Omental fat pad (tissue), 4 donors: Measurements from ENCODE around the gene DHX32. TPM values are rescaled to one million over a fixed set of nuclear protein-coding genes. Genes with fewer than 3 reads are reported as not detected.
"Not testable (repeated sequence)": the region's sequence is repeated elsewhere in the genome, so short reads cannot be mapped to it uniquely, and the experiment has no call there.

ENCODE experiments used
- ATAC-seq: fragments of 150-250 bp; one replicate; pipeline ENCODE4 v1.9.1; 2016; ENCODE audit warnings: mild to moderate bottlenecking, moderate library complexity; ENCODE audit not compliant: low FRiP score
- DNase-seq: peaks from one replicate; pipeline ENCODE4 v3.0.0-alpha.2; 2019; ENCODE audit warnings: low spot score
- CTCF ChIP-seq, 3 donors: fragments of 450-650 bp; IDR thresholded peaks; one replicate each; pipeline ENCODE4 v1.5.1; 2016 to 2017; ENCODE audit warnings: antibody characterized with exemption in 3 of 3, mild to moderate bottlenecking in 3 of 3, moderate library complexity in 2 of 3
- total RNA-seq, 4 donors: library from RNA; depleted of rRNA; stranded (reverse); fragments of >200 nt; gene quantifications; one replicate each; pipeline ENCODE4 v1.1.0, GENCODE V29; 2016

Gene DHX32
- total RNA-seq, 4 donors from 2014 or later, result 16.7 to 27.4 (median 21.4) TPM

GRCh38 chr10:125892402-125892801 lies 11.3 kb upstream of the DHX32 start:
- not testable (repeated sequence) for DNase-seq, ATAC-seq

DNA sequence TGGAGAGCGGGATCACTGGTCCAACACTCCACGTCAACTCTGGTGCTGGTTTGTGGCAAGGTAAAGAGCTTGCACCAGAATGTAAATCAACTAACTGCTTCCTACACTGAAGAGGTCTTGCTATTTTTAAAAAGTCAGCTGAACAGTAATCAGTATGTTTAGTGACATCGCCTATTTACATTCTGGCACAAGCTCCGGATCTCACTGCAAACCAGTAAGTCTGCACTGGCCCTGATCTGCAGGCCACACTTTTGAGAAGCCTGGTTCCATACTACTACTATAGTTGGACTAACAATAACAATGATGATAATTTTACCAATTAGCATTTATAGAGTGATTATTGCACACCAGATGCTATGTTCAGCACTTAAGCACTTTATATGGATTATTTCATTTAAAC lies 8.3 kb upstream of the DHX32 start:
- DNase-seq, ATAC-seq: not testable (repeated sequence)

- TF ChIP-seq CTCF (IDR thresholded peaks at IDR 0.05), result no peak
- ATAC-seq (no peak), DNase-seq (no peak)
Measured at GRCh38 chr10:125886914-125887512, 5.9 kb upstream of the DHX32 start.

DNA sequence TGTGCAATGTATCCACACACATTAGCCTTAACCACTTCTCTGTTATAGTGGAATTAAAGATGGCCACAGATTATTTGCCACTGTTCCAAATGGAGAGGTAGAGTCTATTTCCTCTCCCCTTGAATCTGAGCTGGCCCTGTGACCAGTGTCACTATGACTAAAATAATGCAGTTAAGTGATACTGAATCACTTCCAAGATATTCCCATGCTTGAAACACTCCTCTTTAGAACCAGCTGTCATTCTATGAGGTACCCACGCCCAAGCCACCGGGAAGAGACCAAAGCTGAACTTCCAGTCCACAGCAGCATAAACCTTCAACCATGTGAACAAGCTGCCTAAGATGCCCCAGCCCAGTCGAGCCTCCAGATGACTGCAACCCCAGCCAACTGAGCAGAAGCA lies 2.1 kb upstream of the DHX32 start:
- DNase-seq (no peak), ATAC-seq (no peak)
- no peak for TF ChIP-seq CTCF (IDR thresholded peaks at IDR 0.05)

GRCh38 chr10:125882596-125882995 lies 1.5 kb upstream of the DHX32 start:
- DNase-seq (no peak), ATAC-seq (no peak)
- no peak for TF ChIP-seq CTCF (IDR thresholded peaks at IDR 0.05)

DNA sequence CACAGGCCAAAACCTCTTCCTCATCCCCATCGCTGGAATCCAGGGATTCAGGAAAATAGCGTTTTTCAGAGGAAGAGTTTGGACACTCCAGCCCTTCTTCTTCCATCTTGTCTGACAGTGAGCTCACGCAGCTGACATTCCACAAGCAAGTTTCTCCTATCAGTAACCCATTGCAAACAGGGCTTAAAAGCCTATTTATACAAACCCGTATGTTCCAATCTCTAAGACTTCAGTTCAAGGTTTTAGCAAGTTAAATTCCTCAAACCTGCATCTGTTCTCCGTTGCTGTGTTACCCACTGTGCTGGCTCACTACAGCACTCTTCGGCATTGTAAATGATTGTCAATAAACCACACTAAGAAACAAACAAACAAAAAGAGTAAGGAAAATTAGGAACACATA lies 373 bp downstream of the DHX32 start:
- DNase-seq (no peak), ATAC-seq (no peak)
- no peak for TF ChIP-seq CTCF (IDR thresholded peaks at IDR 0.05)

DNA sequence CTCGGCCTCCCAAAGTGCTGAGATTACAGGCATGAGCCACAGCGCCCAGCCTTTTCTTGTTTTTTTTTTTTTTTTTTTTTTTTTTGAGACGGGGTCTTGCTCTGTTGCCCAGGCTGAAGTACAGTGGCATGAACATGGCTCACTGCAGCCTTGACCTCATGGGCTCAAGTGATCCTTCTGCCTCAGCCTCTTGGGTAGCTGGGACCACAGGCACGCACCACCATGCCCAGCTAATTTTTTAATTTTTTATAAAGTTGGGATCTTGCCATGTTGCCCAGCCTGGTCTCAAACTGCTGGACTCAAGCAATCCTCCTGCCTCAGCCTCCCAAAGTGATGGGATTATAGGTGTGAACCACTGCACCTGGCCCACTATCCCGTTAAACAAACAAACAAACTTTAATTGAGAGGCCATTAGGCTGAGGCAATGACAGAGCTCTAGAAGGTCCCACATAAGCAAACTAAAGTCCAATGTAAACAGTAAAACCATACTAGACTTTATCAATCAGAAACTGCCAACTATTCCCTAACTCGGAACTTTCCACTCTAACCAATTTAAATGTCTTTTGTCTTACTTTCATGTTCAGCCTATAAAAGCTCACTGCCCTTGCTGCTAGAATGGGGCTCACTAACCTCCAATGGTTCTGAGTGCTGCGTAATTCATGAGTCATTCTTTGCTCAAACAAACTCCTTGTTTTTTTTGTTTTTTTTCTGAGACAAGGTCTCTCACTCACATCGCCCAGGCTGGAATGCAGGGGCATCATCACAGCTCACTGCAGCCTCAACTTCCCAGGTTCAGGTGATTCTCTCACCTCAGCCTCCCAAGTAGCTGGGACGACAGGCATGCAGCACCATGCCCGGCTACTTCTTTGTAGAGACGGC lies 1.9 kb downstream of the DHX32 start:
- TF ChIP-seq CTCF (IDR thresholded peaks at IDR 0.05), result no peak
- ATAC-seq (no peak), DNase-seq (no peak)

GRCh38 chr10:125871338-125871737 lies 9.8 kb downstream of the DHX32 start:
- TF ChIP-seq CTCF (IDR thresholded peaks at IDR 0.05), result no peak
- ATAC-seq, result no peak
- DNase-seq, result no peak
